SK-N-SH treated with all-trans-retinoic acid at 6 μM for 48 hours (cell line): ENCODE data around the gene TXK.

Experiments
- ATAC-seq: fragments of 200-7000 bp; cut with Tn5 transposase; 3 replicates; pipeline ENCODE4 v1.9.1; 2020; ENCODE audit warnings: mild to moderate bottlenecking, moderate library complexity
- ARNTL ChIP-seq: fragments of 450-650 bp; formaldehyde crosslinking; IDR thresholded peaks from 2 replicates; pipeline ENCODE4 v1.5.0; 2020; ENCODE audit warnings: low read depth, mild to moderate bottlenecking, moderate library complexity, borderline replicate concordance
- BACH2 ChIP-seq: fragments of 250-450 bp; sonication (Bioruptor Pico); IDR thresholded peaks from 2 replicates; pipeline ENCODE4 v1.9.0; 2021; ENCODE audit warnings: mild to moderate bottlenecking, borderline replicate concordance
- CSDC2 ChIP-seq: fragments of 250-450 bp; sonication (Bioruptor Pico); IDR thresholded peaks from 2 replicates; pipeline ENCODE4 v1.5.0; 2020; ENCODE audit warnings: mild to moderate bottlenecking, moderate library complexity
- CSRNP3 ChIP-seq: fragments of 250-450 bp; sonication (Bioruptor Pico); IDR thresholded peaks from 2 replicates; pipeline ENCODE4 v1.5.1; 2021; ENCODE audit warnings: mild to moderate bottlenecking, moderate library complexity
- ESRRG ChIP-seq: fragments of 250-450 bp; sonication (Bioruptor Pico); IDR thresholded peaks from 2 replicates; pipeline ENCODE4 v1.6.1; 2021; ENCODE audit warnings: mild to moderate bottlenecking
- GLIS3 ChIP-seq: fragments of 250-450 bp; sonication (Bioruptor Pico); IDR thresholded peaks from 2 replicates; pipeline ENCODE4 v1.5.0; 2020; ENCODE audit warnings: mild to moderate bottlenecking, moderate library complexity
- ISL1 ChIP-seq: fragments of 250-450 bp; sonication (Bioruptor Pico); IDR thresholded peaks from 2 replicates; pipeline ENCODE4 v2.1.2; 2022; ENCODE audit warnings: mild to moderate bottlenecking, moderate library complexity
- OSR1 ChIP-seq: fragments of 250-450 bp; sonication (Bioruptor Pico); IDR thresholded peaks from 2 replicates; pipeline ENCODE4 v1.8.0; 2022; ENCODE audit warnings: moderate library complexity, mild to moderate bottlenecking, inconsistent platforms
- PATZ1 ChIP-seq: fragments of 250-450 bp; sonication (Bioruptor Pico); IDR thresholded peaks from 2 replicates; pipeline ENCODE4 v1.8.0; 2020; ENCODE audit warnings: mild to moderate bottlenecking, moderate library complexity, borderline replicate concordance
- PPARA ChIP-seq: fragments of 250-450 bp; sonication (Bioruptor Pico); IDR thresholded peaks from 2 replicates; pipeline ENCODE4 v1.5.0; 2020; ENCODE audit warnings: mild to moderate bottlenecking, borderline replicate concordance
- SNAI2 ChIP-seq: fragments of 250-450 bp; sonication (Bioruptor Pico); IDR thresholded peaks from 2 replicates; pipeline ENCODE4 v1.5.0; 2020; ENCODE audit warnings: mild to moderate bottlenecking, moderate library complexity
- TCF4 ChIP-seq: fragments of 250-450 bp; sonication (Bioruptor Pico); IDR thresholded peaks from 2 replicates; pipeline ENCODE4 v1.8.0; 2021; ENCODE audit warnings: mild to moderate bottlenecking, moderate library complexity, borderline replicate concordance
- TOX ChIP-seq: fragments of 250-450 bp; sonication (Bioruptor Pico); IDR thresholded peaks from 2 replicates; pipeline ENCODE4 v1.8.0; 2021; ENCODE audit warnings: mild to moderate bottlenecking, moderate library complexity, borderline replicate concordance
- ZC3H10 ChIP-seq: fragments of 250-450 bp; sonication (Bioruptor Pico); IDR thresholded peaks from 2 replicates; pipeline ENCODE4 v1.5.1; 2021; ENCODE audit warnings: mild to moderate bottlenecking, moderate library complexity
- ZFP3 ChIP-seq: fragments of 250-450 bp; sonication (Bioruptor Pico); IDR thresholded peaks from 2 replicates; pipeline ENCODE4 v1.5.0; 2020; ENCODE audit warnings: mild to moderate bottlenecking, moderate library complexity
- ZFP30 ChIP-seq: fragments of 450-650 bp; formaldehyde crosslinking; IDR thresholded peaks from 2 replicates; pipeline ENCODE4 v1.5.0; 2022; ENCODE audit warnings: mild to moderate bottlenecking, moderate library complexity
- ZNF565 ChIP-seq: fragments of 450-650 bp; formaldehyde crosslinking; conservative IDR thresholded peaks from 2 replicates; pipeline ENCODE4 v1.5.0; 2020; ENCODE audit warnings: low read depth, mild to moderate bottlenecking, moderate library complexity
- ZNF70 ChIP-seq: fragments of 450-650 bp; formaldehyde crosslinking; IDR thresholded peaks from 2 replicates; pipeline ENCODE4 v1.5.0; 2020; ENCODE audit warnings: mild to moderate bottlenecking, moderate library complexity
- ZNF8 ChIP-seq: fragments of 450-650 bp; formaldehyde crosslinking; IDR thresholded peaks from 2 replicates; pipeline ENCODE4 v1.5.0; 2020; ENCODE audit warnings: mild to moderate bottlenecking, moderate library complexity
- TF ChIP-seq, protein P1 (sequence below): fragments of 250-450 bp; sonication (Bioruptor Pico); IDR thresholded peaks from 2 replicates; pipeline ENCODE4 v1.5.1; 2020; ENCODE audit warnings: low read depth, mild to moderate bottlenecking, moderate library complexity
- TF ChIP-seq, protein P2 (sequence below): fragments of 250-450 bp; sonication (Bioruptor Pico); IDR thresholded peaks from 2 replicates; pipeline ENCODE4 v1.8.0; 2021; ENCODE audit warnings: low read depth, mild to moderate bottlenecking, moderate library complexity, borderline replicate concordance
- TF ChIP-seq, protein P3 (sequence below): fragments of 250-450 bp; sonication (Bioruptor Pico); IDR thresholded peaks from 2 replicates; pipeline ENCODE4 v1.5.0; 2020; ENCODE audit warnings: mild to moderate bottlenecking, moderate library complexity

Gene TXK

GRCh38 chr4:48175328-48175727 lies 41.3 kb upstream of the TXK start:
- ATAC-seq = no peak
- TF ChIP-seq ISL1 (CRISPR knock-in tag) = no peak
- no peak for TF ChIP-seq ZNF8
- TF ChIP-seq SNAI2 = no peak
- no peak for TF ChIP-seq CSDC2 (CRISPR knock-in tag)
- TF ChIP-seq ZC3H10 (CRISPR knock-in tag) = no peak
- no peak for TF ChIP-seq TCF4
- TF ChIP-seq ZNF70 (CRISPR knock-in tag) = no peak
- TF ChIP-seq CSRNP3 (CRISPR knock-in tag) = no peak
- TF ChIP-seq ESRRG = no peak
- TF ChIP-seq BACH2 (CRISPR knock-in tag) = no peak
- no peak for TF ChIP-seq TOX (CRISPR knock-in tag)
- no peak for TF ChIP-seq PATZ1 (CRISPR knock-in tag)
- TF ChIP-seq, protein P1, sequence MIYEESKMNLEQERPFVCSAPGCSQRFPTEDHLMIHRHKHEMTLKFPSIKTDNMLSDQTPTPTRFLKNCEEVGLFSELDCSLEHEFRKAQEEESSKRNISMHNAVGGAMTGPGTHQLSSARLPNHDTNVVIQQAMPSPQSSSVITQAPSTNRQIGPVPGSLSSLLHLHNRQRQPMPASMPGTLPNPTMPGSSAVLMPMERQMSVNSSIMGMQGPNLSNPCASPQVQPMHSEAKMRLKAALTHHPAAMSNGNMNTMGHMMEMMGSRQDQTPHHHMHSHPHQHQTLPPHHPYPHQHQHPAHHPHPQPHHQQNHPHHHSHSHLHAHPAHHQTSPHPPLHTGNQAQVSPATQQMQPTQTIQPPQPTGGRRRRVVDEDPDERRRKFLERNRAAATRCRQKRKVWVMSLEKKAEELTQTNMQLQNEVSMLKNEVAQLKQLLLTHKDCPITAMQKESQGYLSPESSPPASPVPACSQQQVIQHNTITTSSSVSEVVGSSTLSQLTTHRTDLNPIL = no peak
- TF ChIP-seq, protein P2, sequence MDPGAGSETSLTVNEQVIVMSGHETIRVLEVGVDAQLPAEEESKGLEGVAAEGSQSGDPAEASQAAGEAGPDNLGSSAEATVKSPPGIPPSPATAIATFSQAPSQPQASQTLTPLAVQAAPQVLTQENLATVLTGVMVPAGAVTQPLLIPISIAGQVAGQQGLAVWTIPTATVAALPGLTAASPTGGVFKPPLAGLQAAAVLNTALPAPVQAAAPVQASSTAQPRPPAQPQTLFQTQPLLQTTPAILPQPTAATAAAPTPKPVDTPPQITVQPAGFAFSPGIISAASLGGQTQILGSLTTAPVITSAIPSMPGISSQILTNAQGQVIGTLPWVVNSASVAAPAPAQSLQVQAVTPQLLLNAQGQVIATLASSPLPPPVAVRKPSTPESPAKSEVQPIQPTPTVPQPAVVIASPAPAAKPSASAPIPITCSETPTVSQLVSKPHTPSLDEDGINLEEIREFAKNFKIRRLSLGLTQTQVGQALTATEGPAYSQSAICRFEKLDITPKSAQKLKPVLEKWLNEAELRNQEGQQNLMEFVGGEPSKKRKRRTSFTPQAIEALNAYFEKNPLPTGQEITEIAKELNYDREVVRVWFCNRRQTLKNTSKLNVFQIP (CRISPR knock-in tag) = no peak
- TF ChIP-seq, all 23 proteins: peak for 0

DNA sequence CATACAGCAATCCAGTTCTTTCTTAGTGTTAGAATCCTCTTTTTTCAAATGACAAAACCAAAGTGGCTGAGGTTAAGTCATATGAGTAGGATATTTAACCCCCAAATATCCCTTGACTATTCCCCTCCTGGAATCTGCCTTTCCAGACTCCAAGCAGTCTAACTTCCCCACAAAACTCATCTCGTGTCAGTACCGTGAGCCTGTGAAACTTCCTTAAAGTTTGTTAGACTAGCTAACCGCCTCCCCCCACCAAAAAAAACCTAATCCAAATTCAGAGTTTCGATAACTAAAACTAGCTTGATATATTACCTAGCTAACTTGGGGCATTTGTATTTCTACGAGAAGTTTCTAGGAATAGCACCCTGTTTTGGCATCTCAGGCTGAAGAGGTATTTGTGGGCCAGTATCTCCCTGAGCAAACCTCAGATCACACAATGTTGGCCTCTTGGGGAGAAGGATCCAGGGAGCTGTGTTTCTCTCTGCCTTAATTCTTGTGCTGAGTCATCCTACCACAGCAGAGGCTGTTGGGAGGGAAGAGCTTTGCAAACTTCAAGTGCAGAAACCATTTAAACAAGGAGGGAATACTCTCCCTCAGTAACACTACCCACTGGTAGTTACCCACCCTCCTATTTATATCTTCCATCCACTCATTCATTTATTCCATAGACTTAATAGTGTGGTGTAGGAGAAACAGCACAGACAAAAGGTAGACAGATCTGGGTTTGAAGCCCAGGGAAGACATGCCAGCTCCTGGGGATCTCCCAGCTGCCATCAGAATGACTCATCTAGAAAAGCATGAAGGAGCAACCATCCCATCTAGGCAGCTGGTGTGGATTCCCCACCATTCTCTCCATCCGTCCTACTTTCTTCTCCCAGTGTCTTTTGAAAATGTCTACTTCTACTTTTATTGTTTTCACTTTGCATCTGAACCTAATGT lies 39.3 kb upstream of the TXK start:
- peak; percentile 97 for ATAC-seq
- no peak for TF ChIP-seq ZNF8
- TF ChIP-seq OSR1 (CRISPR knock-in tag) = no peak
- no peak for TF ChIP-seq BACH2 (CRISPR knock-in tag)
- TF ChIP-seq, protein P3, sequence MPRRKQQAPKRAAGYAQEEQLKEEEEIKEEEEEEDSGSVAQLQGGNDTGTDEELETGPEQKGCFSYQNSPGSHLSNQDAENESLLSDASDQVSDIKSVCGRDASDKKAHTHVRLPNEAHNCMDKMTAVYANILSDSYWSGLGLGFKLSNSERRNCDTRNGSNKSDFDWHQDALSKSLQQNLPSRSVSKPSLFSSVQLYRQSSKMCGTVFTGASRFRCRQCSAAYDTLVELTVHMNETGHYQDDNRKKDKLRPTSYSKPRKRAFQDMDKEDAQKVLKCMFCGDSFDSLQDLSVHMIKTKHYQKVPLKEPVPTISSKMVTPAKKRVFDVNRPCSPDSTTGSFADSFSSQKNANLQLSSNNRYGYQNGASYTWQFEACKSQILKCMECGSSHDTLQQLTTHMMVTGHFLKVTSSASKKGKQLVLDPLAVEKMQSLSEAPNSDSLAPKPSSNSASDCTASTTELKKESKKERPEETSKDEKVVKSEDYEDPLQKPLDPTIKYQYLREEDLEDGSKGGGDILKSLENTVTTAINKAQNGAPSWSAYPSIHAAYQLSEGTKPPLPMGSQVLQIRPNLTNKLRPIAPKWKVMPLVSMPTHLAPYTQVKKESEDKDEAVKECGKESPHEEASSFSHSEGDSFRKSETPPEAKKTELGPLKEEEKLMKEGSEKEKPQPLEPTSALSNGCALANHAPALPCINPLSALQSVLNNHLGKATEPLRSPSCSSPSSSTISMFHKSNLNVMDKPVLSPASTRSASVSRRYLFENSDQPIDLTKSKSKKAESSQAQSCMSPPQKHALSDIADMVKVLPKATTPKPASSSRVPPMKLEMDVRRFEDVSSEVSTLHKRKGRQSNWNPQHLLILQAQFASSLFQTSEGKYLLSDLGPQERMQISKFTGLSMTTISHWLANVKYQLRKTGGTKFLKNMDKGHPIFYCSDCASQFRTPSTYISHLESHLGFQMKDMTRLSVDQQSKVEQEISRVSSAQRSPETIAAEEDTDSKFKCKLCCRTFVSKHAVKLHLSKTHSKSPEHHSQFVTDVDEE = no peak
- no peak for TF ChIP-seq GLIS3
- no peak for TF ChIP-seq ZFP30 (CRISPR knock-in tag)
- no peak for TF ChIP-seq ZNF565 (CRISPR knock-in tag)
- TF ChIP-seq TOX (CRISPR knock-in tag) = no peak
- no peak for TF ChIP-seq ZFP3 (CRISPR knock-in tag)
- TF ChIP-seq ARNTL (CRISPR knock-in tag) = no peak
- TF ChIP-seq SNAI2 = no peak
- no peak for TF ChIP-seq CSRNP3 (CRISPR knock-in tag)
- no peak for TF ChIP-seq PPARA
- TF ChIP-seq, all 23 proteins: peak for 0
